Measurements from ENCODE around the gene PGC. TPM values are rescaled to one million over a fixed set of nuclear protein-coding genes. Genes with fewer than 3 reads are reported as not detected.

PGC gene
- total and polyA plus RNA-seq, 2 of the 8 experiments (the other 6 are each of a cell fraction or from before 2014, with no cell fraction given), result 0.09 TPM; not detected in 1

GRCh38 chr6:41723530-41724227, 23.5 kb downstream of the PGC start:
- no peak overlapping the region for H4K91ac ChIP-seq (replicated peaks; ENCODE audit: insufficient read length, low read length)
- H2BK15ac ChIP-seq (ENCODE audit: low read length), result no peak overlapping the region
- peaks cover 0 to 1% of the 10 kb centered on the region in 2 experiments for H4K20me1 ChIP-seq (replicated peaks in 1 of 2; ENCODE audit: control insufficient read depth in 1 of 2, insufficient read depth in 2 of 2, low read length in 2 of 2)
- TF ChIP-seq KDM1A (IDR thresholded peaks at IDR 0.05; ENCODE audit: borderline replicate concordance, low read length) (no peak), RNF2 (IDR thresholded peaks at IDR 0.05; ENCODE audit: borderline replicate concordance, low read depth, low read length, missing control alignments, poor library complexity, severe bottlenecking) (no peak), SIN3A (conservative IDR thresholded peaks at IDR 0.05 in 1 of 2, IDR thresholded peaks at IDR 0.05 in 1 of 2; ENCODE audit: low read depth in 1 of 2, low read length in 2 of 2) (no peak), CEBPB (IDR thresholded peaks at IDR 0.05; ENCODE audit: low read depth, low read length) (peak; percentile 97), HDAC6 (IDR thresholded peaks at IDR 0.05; ENCODE audit: low read depth, low read length) (no peak), TBP (IDR thresholded peaks at IDR 0.05; ENCODE audit: low read depth, low read length) (no peak)
- no peaks in the 10 kb centered on the region for H3K36me3 ChIP-seq (ENCODE audit: control insufficient read depth in 2 of 4, insufficient read depth in 4 of 4, low read length in 3 of 4)
- no peak overlapping the region for H3K14ac ChIP-seq (ENCODE audit: insufficient read length)
- H3K4ac ChIP-seq (replicated peaks; ENCODE audit: insufficient read length, low read depth, low read length), result no peak overlapping the region
- no peak overlapping the region for H2AFZ ChIP-seq (ENCODE audit: low read length)
- H2BK20ac ChIP-seq (ENCODE audit: low read length), result no peak overlapping the region
- H2AK5ac ChIP-seq (ENCODE audit: low read depth, low read length), result no peak overlapping the region
- peaks cover 0 to 13% (median 8%) of the 10 kb centered on the region in 4 experiments; a peak in 5 of 7 replicates for H3K4me1 ChIP-seq (replicated peaks in 1 of 4; ENCODE audit: control insufficient read depth in 3 of 4, insufficient read depth in 4 of 4, low read length in 3 of 4)
- H3K56ac ChIP-seq (replicated peaks; ENCODE audit: insufficient read length, low read depth, low read length), result no peak overlapping the region
- ChIA-PET CTCF (ENCODE audit: partially characterized antibody) (interaction anchor here (0.6 to 10.4 kb wide), 7 partner anchors 10 to 372 kb away, joined by 3 to 99 read pairs (median 8); no protein-coding TSS in a partner anchor), POLR2A (ENCODE audit: partially characterized antibody) (no interaction called here)
- no peak overlapping the region for H2BK120ac ChIP-seq (replicated peaks; ENCODE audit: low read depth, low read length)
- H4K5ac ChIP-seq (ENCODE audit: insufficient read length, low read depth, low read length), result no peak overlapping the region
- no peaks in the 10 kb centered on the region; the same call in 1 of the 2 replicates for H3K23me2 ChIP-seq (ENCODE audit: low read depth, low read length)
- H3K79me1 ChIP-seq (ENCODE audit: low read depth, low read length), result no peaks in the 10 kb centered on the region
- DNase-seq (ENCODE audit: low read depth in 1 of 2, low spot score in 2 of 2) (no peak), FAIRE-seq (no peak)
- no peak overlapping the region; a peak in 1 of 7 replicates for H3K9ac ChIP-seq (replicated peaks in 1 of 4; ENCODE audit: extremely low read depth in 1 of 4, low read depth in 3 of 4, low read length in 3 of 4)
- H3K79me2 ChIP-seq (ENCODE audit: control insufficient read depth in 1 of 2, insufficient read depth in 2 of 2, low read length in 2 of 2), result no peaks in the 10 kb centered on the region
- no peak overlapping the region for H3K4me3 ChIP-seq (ENCODE audit: extremely low read depth in 1 of 4, insufficient read depth in 2 of 4, low read depth in 3 of 4, low read length in 4 of 4)
- H4K8ac ChIP-seq (ENCODE audit: extremely low read depth, insufficient read depth, low read length), result peak overlapping the region; percentile 30; the same call in 1 of the 2 replicates
- H3K27me3 ChIP-seq (replicated peaks in 1 of 4; ENCODE audit: control insufficient read depth in 3 of 4, extremely low read depth in 1 of 4, insufficient read depth in 3 of 4, low read length in 3 of 4), result no peaks in the 10 kb centered on the region
- 78% methylated on average over 21 of the region's 21 CpGs; no CpG with 5 or more reads in 1 of the 2 experiments for WGBS, 2 experiments (ENCODE audit: extremely low coverage in 1 of 2, insufficient coverage in 1 of 2, insufficient read length in 1 of 2, insufficient replicate concordance in 2 of 2, low coverage in 1 of 2, low lambda C conversion rate in 2 of 2, missing lambda C conversion rate in 1 of 2)
- no peaks in the 10 kb centered on the region for H3K9me3 ChIP-seq (ENCODE audit: insufficient read depth in 2 of 2, low read depth in 1 of 2, low read length in 1 of 2)
- no peak overlapping the region for H3K27ac ChIP-seq (ENCODE audit: low read depth, low read length)
- H3K18ac ChIP-seq (ENCODE audit: extremely low read depth, low read length), result peak overlapping the region; percentile 38
- H3K23ac ChIP-seq (ENCODE audit: insufficient read length), result no peak overlapping the region
- 0 out of 4 replicates have a peak overlapping the region, but pooled peaks of 1 of the 2 experiments have one; percentile 2 for H3K4me2 ChIP-seq (ENCODE audit: insufficient read depth in 1 of 2, low read depth in 2 of 2, low read length in 2 of 2)
- H2BK12ac ChIP-seq (ENCODE audit: low read depth, low read length), result 0 out of 2 replicates have a peak overlapping the region, but pooled peaks have one; percentile 91
- H2BK5ac ChIP-seq (ENCODE audit: low read depth, low read length), result peak overlapping the region; percentile 60; the same call in 1 of the 2 replicates

Data from H1 (cell line).